GM19240 (cell line): ENCODE measurements around the gene SLC35A1.
"Not testable (repeated sequence)": the region's sequence is repeated elsewhere in the genome, so short reads cannot be mapped to it uniquely, and the experiment has no call there.

Experiments used
- DNase-seq: peaks from one replicate; pipeline ENCODE4 v3.0.0; 2011; ENCODE audit warnings: low spot score; ENCODE audit not compliant: insufficient read length

The SLC35A1 gene

GRCh38 chr6:87472525-87473418, at the start of gene SLC35A1:
Gene SLC35A1 (plus strand): TSS chr6:87472974. CDS start chr6:87473004, 30 bp downstream.
- peak; percentile 72 for DNase-seq

- DNase-seq, result no peak
These were observed 46.0 kb upstream of the SLC35A1 start for GRCh38 chr6:87426789-87427188.

DNA sequence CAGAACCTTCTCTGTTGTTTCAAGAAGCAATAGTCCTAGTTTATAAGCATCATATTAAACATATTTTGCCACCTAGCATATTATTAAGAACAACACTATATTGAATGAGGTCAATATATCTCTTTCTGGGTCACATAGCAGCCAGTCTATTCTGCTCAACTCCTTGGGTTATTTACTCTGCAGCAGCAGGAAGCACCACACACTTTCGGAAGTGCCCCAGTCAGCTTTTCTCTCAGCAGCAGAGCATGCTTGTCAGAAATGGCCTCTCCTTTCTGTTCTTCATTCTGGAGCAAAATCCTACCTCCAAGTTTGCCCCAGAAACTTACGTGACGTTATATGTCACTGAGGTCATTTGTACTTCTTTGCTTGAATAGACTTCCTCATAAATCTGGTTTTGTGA, 42.3 kb upstream of the SLC35A1 start:
- DNase-seq, result no peak

DNA sequence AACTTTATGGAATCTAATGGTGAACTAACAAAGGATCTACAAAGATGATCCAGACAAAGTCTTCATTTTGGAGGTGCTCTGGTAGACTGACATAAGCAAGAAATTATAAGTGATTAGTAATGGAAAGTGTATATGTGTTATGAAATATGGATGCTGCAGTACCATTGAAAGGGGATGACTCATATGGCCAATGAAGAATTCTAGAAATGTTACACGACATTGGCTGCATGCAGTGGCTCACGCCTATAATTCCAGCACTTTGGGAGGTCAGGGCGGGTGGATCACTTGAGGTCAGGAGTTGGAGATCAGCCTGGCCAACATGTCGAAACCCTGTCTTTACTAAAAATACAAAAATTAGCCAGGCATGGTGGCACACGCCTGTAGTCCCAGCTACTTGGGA, 41.5 kb upstream of the SLC35A1 start:
- DNase-seq, result no peak

GRCh38 chr6:87436435-87436834, 36.3 kb upstream of the SLC35A1 start:
- DNase-seq, result peak; percentile 8

GRCh38 chr6:87441711-87442110, 31.1 kb upstream of the SLC35A1 start:
- DNase-seq, result no peak

DNA sequence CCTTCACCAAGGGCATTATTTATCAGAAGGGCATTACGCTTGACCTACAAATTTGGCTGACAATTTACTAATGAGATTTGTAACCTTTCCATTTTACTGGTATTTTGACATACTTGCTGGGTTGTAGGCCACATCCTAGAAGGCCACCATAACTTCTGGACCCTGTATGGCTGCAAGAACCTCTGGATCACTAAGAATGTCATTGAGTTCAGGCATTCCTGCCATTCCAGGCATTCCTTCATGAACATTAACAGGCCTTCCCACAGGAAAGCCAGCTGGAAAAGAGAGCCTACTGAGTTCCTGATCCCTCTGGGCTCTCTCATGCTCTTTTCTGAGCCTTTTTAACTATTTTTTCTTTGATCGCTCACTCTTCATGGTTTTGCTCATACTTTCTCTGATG, 28.4 kb upstream of the SLC35A1 start:
- DNase-seq, result no peak

DNA sequence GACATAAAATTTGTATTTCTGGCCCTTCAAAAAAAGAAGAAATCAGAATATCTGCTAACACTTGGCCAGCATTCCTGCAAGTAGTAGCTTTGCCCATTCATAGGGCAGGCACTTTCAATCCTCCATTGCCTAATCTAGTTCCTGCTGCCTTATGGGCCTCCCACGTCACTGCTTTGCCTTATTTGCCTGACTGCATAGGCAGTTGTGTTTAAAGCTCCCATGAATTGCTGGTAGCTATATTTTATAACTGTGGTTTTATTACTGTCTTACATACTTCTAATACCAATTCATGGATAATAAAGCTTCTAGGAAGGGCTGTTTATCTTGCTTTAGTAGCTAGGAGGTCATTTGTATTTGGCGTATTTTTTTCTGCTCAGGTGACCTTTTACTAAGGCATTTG, 7.7 kb upstream of the SLC35A1 start:
- DNase-seq, result no peak

GRCh38 chr6:87473419-87473903, 687 bp downstream of the SLC35A1 start:
- peak; percentile 49 for DNase-seq

DNA sequence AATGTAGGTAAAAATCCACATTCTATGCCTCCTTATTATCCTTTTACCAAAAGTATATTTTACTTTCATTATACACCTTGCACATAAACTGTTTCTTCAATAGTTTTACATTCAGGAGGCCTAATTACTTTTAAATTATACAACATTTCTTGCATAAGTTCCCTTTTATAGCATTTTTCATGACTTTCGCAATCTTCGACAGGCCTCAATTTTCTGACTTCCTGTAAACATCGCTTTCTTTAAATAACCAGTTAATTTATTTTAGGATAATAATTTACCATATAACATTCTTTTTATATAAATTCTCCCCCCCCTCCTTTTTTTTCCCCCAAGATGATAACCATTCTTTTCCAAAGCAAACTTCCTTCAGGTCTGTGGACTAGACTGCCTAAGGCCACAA, 9.2 kb downstream of the SLC35A1 start:
- DNase-seq, result no peak

- no peak for DNase-seq
These were observed 9.6 kb downstream of the SLC35A1 start for GRCh38 chr6:87482366-87482765.

DNA sequence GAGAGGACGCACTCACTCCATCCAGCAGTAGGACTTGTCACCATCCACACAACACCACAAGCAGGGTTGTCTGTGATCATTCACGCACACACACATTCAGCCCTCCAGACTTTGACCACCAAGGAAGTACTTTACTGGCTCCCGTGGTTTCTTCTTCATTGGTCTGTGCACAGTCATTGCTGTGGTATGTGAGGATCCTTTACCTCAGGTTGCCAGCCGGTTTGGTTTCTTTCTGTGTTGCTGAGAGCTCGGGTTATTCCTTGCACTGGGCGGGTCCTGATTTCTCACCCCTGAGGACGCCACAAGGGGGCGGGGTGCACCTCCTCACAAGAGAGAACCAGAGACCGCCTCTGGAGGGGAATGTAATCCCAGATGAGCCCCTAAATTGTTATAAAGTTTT, 11.2 kb downstream of the SLC35A1 start:
- no peak for DNase-seq

- no peak for DNase-seq
These were observed 11.7 kb downstream of the SLC35A1 start for GRCh38 chr6:87484491-87484890.

DNA sequence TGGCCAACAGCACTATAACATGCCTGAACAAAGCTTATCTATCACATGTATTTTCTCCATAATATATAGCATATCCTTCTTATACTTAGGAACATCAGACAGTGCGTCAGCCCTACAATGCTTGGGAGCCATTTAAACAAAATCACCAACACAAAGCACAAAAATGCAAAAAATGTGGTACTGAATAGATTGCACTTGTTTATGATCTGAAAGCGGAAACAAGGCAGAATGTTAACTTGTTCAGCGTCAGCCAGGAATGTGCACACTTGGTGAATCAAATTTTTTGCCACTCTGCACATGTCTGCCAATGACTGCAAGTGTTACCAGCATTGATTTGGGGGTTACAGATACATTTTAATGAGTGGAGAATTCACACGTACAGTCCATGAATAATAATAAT, 14.8 kb downstream of the SLC35A1 start:
- DNase-seq, result no peak

DNA sequence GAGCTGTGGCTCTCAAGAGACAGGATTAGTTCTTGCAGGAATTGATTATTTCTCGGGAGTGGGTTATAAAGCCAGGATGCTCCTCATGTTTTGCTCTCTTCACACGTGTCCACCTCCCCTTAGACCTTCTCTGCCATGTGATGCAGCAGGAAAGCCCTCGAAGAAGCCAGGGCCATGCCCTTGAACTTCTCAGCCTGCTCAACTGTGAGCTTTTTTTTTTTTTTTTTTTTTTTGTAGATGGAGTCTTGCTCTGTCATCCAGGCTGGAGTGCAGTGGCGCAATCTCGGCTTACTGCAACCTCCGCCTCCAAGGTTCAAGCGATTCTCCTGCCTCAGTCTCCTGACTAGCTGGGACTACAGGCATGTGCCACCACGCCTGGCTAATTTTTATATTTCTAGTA, 16.6 kb downstream of the SLC35A1 start:
- DNase-seq, result not testable (repeated sequence)

GRCh38 chr6:87494761-87495422, 22.1 kb downstream of the SLC35A1 start:
- DNase-seq, result no peak

GRCh38 chr6:87498048-87498447, 25.3 kb downstream of the SLC35A1 start:
- no peak for DNase-seq

DNA sequence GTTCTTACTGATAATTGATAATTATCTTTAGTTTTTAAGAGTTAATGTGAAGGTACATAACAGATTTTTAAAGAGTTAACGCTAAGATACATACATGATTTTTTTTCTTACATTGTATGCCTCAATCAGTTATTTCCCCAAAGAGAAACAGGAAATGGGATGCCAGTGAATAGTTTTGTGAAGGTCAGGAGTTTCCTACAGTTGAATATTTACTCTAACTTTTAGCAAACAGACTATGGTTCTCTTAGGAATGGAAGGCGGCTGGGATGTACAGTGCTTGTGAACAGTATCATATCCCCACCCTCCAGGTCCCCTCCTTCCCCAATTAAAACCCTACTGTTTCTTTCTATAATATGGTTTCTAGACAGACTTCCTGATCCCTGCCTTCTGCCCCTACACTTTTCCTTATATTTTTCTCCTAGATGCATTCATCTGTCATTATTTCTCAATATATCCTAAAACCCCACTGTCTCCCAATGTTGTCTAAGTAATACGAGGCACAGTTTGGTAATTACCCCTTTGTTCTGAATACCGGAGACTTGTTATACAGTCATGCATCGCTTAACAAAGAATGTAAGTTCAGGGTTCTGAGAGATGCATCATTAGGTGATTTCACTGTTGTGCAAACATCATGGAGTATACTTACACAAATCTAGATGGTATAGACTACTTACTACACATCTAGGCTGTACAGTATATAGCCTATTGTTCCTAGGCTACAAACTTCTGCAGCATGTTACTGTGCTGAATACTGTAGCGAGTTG, 29.2 kb downstream of the SLC35A1 start:
- no peak for DNase-seq

DNA sequence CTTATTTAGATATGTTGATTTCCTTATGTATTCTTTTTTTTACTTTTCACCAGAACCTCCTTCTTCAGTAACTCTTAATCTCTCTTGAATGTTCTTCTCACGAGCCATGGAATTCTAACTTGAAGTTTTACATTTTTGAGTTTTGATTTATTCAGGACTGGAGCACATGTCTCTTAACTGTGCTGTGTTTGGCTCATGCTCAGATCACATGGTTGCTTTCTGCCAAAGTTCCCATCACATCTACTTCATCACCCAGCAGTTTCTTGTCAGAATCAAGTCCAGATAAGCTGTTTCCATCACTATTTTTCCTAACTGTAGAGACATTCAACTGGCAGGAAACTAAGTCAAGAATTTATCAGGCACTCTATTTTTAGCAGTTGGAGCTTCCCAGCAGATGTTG, 31.7 kb downstream of the SLC35A1 start:
- no peak for DNase-seq

- no peak for DNase-seq
These were observed 42.1 kb downstream of the SLC35A1 start for GRCh38 chr6:87514831-87515230.

DNA sequence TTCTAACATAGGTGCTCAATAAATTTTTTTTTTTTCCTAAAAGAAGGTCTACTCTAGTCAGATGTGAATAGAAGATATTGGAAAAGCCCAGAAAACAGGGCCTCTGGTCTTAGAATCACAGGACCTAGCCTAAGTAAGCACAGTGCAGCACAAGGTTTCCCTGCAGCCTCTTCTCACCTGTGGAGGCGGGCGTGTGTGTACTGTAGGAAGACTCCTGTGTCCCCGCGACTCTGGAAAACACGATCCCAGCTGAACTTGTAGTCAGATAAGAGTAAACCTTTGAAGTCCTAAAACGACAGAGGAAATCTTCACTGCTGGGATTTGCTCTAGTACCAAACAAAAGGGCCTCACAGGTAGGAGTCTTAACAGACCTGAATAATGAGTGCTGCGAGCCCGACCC, 45.7 kb downstream of the SLC35A1 start:
- no peak for DNase-seq

GRCh38 chr6:87522686-87523085, 49.9 kb downstream of the SLC35A1 start:
- DNase-seq, result no peak
